Liver (tissue), 9 donors: ENCODE results near the gene SMIM29. TPM values are rescaled to one million over a fixed set of nuclear protein-coding genes. Genes with fewer than 3 reads are reported as not detected.

Experiments used
- DNase-seq: peaks from one replicate; pipeline ENCODE4 v3.0.0-alpha.2; 2017; ENCODE audit warnings: low spot score
- H3K27ac ChIP-seq, 2 donors: one replicate each; pipeline ENCODE4 v1.7.0; 2013; ENCODE audit warnings: inconsistent platforms in 2 of 2, low read length in 2 of 2, control low read depth in 1 of 2, low read depth in 1 of 2, mild to moderate bottlenecking in 1 of 2
- H3K27me3 ChIP-seq, 4 donors: one replicate each; pipeline versions ENCODE4 v1.6.1 to v1.7.0; 2013; ENCODE audit warnings: low read length in 3 of 4, inconsistent platforms in 1 of 4, mild to moderate bottlenecking in 1 of 4, moderate library complexity in 1 of 4; ENCODE audit not compliant: control insufficient read depth in 4 of 4, insufficient read depth in 4 of 4
- H3K36me3 ChIP-seq, 4 donors: one replicate each; pipeline versions ENCODE4 v1.6.1 to v1.7.0; 2013; ENCODE audit warnings: low read length in 3 of 4, mild to moderate bottlenecking in 3 of 4, low read depth in 1 of 4, moderate library complexity in 1 of 4; ENCODE audit not compliant: control insufficient read depth in 4 of 4, insufficient read depth in 3 of 4
- H3K4me1 ChIP-seq, 4 donors: one replicate each; pipeline versions ENCODE4 v1.6.1 to v1.7.0; 2013; ENCODE audit warnings: low read length in 3 of 4, mild to moderate bottlenecking in 3 of 4, moderate library complexity in 1 of 4; ENCODE audit not compliant: control insufficient read depth in 4 of 4, insufficient read depth in 4 of 4
- H3K4me3 ChIP-seq, 3 donors: one replicate each; pipeline versions ENCODE4 v1.6.1 to v1.7.0; 2013; ENCODE audit warnings: low read length in 3 of 3, control low read depth in 1 of 3, low read depth in 1 of 3, mild to moderate bottlenecking in 1 of 3
- H3K9ac ChIP-seq, 2 donors: one replicate each; pipeline ENCODE4 v1.7.0; 2013; ENCODE audit warnings: low read length in 2 of 2, mild to moderate bottlenecking in 2 of 2, moderate library complexity in 2 of 2, control low read depth in 1 of 2, low read depth in 1 of 2
- H3K9me3 ChIP-seq, 4 donors: one replicate each; pipeline versions ENCODE4 v1.6.1 to v1.7.0; 2013; ENCODE audit warnings: low read length in 3 of 4; ENCODE audit not compliant: control insufficient read depth in 4 of 4
- ATF3 ChIP-seq: IDR thresholded peaks from 2 replicates; pipeline ENCODE4 v1.6.1; 2016; ENCODE audit warnings: antibody characterized with exemption
- EGR1 ChIP-seq, 2 donors: IDR thresholded peaks; 2 replicates each; pipeline ENCODE4 v1.6.1; 2016 to 2018; ENCODE audit warnings: antibody characterized with exemption in 2 of 2, low read depth in 2 of 2
- FOXA1 ChIP-seq: IDR thresholded peaks from 2 replicates; pipeline ENCODE4 v1.6.1; 2016; ENCODE audit warnings: antibody characterized with exemption
- FOXA2 ChIP-seq: IDR thresholded peaks from 2 replicates; pipeline ENCODE4 v1.6.1; 2016; ENCODE audit warnings: antibody characterized with exemption
- GABPA ChIP-seq, 2 donors: IDR thresholded peaks in 1 of 2; conservative IDR thresholded peaks in 1 of 2; 2 replicates each; pipeline ENCODE4 v1.6.1; 2016; ENCODE audit warnings: antibody characterized with exemption in 2 of 2, mild to moderate bottlenecking in 1 of 2, moderate library complexity in 1 of 2
- HNF4A ChIP-seq, 2 donors: conservative IDR thresholded peaks; 2 replicates each; pipeline ENCODE4 v1.6.1; 2016; ENCODE audit warnings: antibody characterized with exemption in 2 of 2, mild to moderate bottlenecking in 2 of 2
- HNF4G ChIP-seq: IDR thresholded peaks from 2 replicates; pipeline ENCODE4 v1.6.1; 2016; ENCODE audit warnings: antibody characterized with exemption
- JUND ChIP-seq, 2 donors: IDR thresholded peaks; 2 replicates each; pipeline ENCODE4 v1.6.1; 2016; ENCODE audit warnings: antibody characterized with exemption in 2 of 2
- MAX ChIP-seq: IDR thresholded peaks from 2 replicates; pipeline ENCODE4 v1.6.1; 2016; ENCODE audit warnings: antibody characterized with exemption
- NR2F2 ChIP-seq: IDR thresholded peaks from 2 replicates; pipeline ENCODE4 v1.6.1; 2016; ENCODE audit warnings: antibody characterized with exemption
- RAD21 ChIP-seq, 2 donors: IDR thresholded peaks; 2 replicates each; pipeline ENCODE4 v1.6.1; 2016; ENCODE audit warnings: antibody characterized with exemption in 2 of 2, mild to moderate bottlenecking in 2 of 2
- REST ChIP-seq: IDR thresholded peaks from 2 replicates; pipeline ENCODE4 v1.6.1; 2016; ENCODE audit warnings: antibody characterized with exemption, mild to moderate bottlenecking
- RXRA ChIP-seq, 2 donors: IDR thresholded peaks; 2 replicates each; pipeline ENCODE4 v1.6.1; 2017 to 2018; ENCODE audit warnings: antibody characterized with exemption in 2 of 2, mild to moderate bottlenecking in 1 of 2
- SP1 ChIP-seq: IDR thresholded peaks from 2 replicates; pipeline ENCODE4 v1.6.1; 2018; ENCODE audit warnings: antibody characterized with exemption, mild to moderate bottlenecking
- TAF1 ChIP-seq: conservative IDR thresholded peaks from 2 replicates; pipeline ENCODE4 v1.6.1; 2016; ENCODE audit warnings: antibody characterized with exemption, mild to moderate bottlenecking
- YY1 ChIP-seq: IDR thresholded peaks from 2 replicates; pipeline ENCODE4 v1.6.1; 2016; ENCODE audit warnings: antibody characterized with exemption, mild to moderate bottlenecking
- WGBS: extraction: QIAGEN DNeasy Blood & Tissue Kit; methylation state at CpG from one replicate; pipeline ENCODE4 v1.1.7; 2013; 5-methylcytosine and 5-hydroxymethylcytosine counted together
- polyA plus RNA-seq, 2 donors: library from polyadenylated mRNA; stranded (reverse) in 1 of 2; unstranded in 1 of 2; fragments of 200-250 nt in 1 of 2; fragments of >200 nt in 1 of 2; fragmentation: Nextera tagmentation in 1 of 2; extraction: Ambion mirVana in 1 of 2; gene quantifications; one replicate each; pipeline versions ENCODE4 v1.2.1 to v1.2.3, GENCODE V29; 2013 to 2015
- total RNA-seq, 2 donors: library from RNA; depleted of rRNA; stranded (reverse); fragments of >200 nt; gene quantifications; one replicate each; pipeline ENCODE4 v1.2.3, GENCODE V29; 2014
- TF ChIP-seq, protein P1 (sequence below): fragments of 150-350 bp; IDR thresholded peaks from 2 replicates; pipeline ENCODE4 v1.5.1; 2017; ENCODE audit warnings: improper control_type of control experiment, low read depth, low read length; ENCODE audit not compliant: missing input control
- TF ChIP-seq, protein P2 (sequence below): IDR thresholded peaks from 2 replicates; pipeline ENCODE4 v1.6.1; 2016; ENCODE audit warnings: antibody characterized with exemption
- donor health status: healthy.
- donor health status: healthy.
- donor health status: healthy.
- donor health status: healthy.
- donor health status: healthy.

SMIM29 gene
- total and polyA plus RNA-seq, 4 donors = 2.4 to 11.3 (median 6.7) TPM

- Histone ChIP-seq H3K27ac (no peak overlapping the region), H3K36me3 (no peaks in the 10 kb centered on the region), H3K4me3 (no peak overlapping the region), H3K4me1 (peaks cover 0 to 11% (median 7%) of the 10 kb centered on the region in 4 donors), H3K9me3 (no peaks in the 10 kb centered on the region), H3K27me3 (no peaks in the 10 kb centered on the region), H3K9ac (no peak overlapping the region)
- no peak for TF ChIP-seq ATF3
- no peak for TF ChIP-seq HNF4A (conservative IDR thresholded peaks at IDR 0.05)
- no peak for TF ChIP-seq NR2F2
- TF ChIP-seq FOXA1 = no peak
- no peak for TF ChIP-seq YY1
- TF ChIP-seq SP1 = no peak
- no peak for TF ChIP-seq RAD21 (IDR thresholded peaks at IDR 0.05)
- TF ChIP-seq, protein P1, sequence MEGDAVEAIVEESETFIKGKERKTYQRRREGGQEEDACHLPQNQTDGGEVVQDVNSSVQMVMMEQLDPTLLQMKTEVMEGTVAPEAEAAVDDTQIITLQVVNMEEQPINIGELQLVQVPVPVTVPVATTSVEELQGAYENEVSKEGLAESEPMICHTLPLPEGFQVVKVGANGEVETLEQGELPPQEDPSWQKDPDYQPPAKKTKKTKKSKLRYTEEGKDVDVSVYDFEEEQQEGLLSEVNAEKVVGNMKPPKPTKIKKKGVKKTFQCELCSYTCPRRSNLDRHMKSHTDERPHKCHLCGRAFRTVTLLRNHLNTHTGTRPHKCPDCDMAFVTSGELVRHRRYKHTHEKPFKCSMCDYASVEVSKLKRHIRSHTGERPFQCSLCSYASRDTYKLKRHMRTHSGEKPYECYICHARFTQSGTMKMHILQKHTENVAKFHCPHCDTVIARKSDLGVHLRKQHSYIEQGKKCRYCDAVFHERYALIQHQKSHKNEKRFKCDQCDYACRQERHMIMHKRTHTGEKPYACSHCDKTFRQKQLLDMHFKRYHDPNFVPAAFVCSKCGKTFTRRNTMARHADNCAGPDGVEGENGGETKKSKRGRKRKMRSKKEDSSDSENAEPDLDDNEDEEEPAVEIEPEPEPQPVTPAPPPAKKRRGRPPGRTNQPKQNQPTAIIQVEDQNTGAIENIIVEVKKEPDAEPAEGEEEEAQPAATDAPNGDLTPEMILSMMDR = no peak
- TF ChIP-seq MAX = no peak
- TF ChIP-seq FOXA2 = no peak
- TF ChIP-seq HNF4G = no peak
- TF ChIP-seq TAF1 = no peak
- TF ChIP-seq, protein P2, sequence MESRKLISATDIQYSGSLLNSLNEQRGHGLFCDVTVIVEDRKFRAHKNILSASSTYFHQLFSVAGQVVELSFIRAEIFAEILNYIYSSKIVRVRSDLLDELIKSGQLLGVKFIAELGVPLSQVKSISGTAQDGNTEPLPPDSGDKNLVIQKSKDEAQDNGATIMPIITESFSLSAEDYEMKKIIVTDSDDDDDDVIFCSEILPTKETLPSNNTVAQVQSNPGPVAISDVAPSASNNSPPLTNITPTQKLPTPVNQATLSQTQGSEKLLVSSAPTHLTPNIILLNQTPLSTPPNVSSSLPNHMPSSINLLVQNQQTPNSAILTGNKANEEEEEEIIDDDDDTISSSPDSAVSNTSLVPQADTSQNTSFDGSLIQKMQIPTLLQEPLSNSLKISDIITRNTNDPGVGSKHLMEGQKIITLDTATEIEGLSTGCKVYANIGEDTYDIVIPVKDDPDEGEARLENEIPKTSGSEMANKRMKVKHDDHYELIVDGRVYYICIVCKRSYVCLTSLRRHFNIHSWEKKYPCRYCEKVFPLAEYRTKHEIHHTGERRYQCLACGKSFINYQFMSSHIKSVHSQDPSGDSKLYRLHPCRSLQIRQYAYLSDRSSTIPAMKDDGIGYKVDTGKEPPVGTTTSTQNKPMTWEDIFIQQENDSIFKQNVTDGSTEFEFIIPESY = no peak
- TF ChIP-seq GABPA (IDR thresholded peaks at IDR 0.05 in 1 of 2, conservative IDR thresholded peaks at IDR 0.05 in 1 of 2) = no peak
- WGBS = 96% methylated on average over 7 of the region's 7 CpGs
- no peak for DNase-seq
These were observed 14.9 kb downstream of the SMIM29 start for GRCh38 chr6:34233867-34234266.

DNA sequence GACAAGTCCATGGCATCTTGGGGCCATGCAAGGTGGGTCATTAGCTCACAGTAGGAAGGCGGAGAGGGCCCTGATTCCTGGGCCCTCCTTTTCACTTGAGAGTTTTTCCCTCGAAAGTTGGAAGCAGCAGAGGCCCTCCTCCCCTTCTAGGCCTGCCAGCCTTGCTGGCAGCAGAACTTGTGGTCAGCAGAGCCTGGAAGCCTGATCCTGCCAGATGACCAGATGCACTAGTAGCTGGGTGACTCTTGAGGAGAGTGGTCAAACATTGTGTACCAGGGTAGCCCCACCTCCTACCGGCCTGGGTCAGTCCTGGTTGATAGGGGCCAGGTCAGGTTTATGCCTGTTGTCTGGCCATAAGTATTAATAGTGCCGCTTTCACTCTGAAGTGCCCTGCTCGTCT, 15.9 kb downstream of the SMIM29 start:
- Histone ChIP-seq H3K27ac (no peak overlapping the region), H3K4me3 (no peak overlapping the region), H3K36me3 (no peaks in the 10 kb centered on the region), H3K4me1 (peaks cover 0 to 7% (median 2%) of the 10 kb centered on the region in 4 donors), H3K27me3 (no peaks in the 10 kb centered on the region), H3K9me3 (no peaks in the 10 kb centered on the region), H3K9ac (no peak overlapping the region)
- TF ChIP-seq RXRA (IDR thresholded peaks at IDR 0.05) (no peak), FOXA2 (no peak), NR2F2 (no peak), HNF4G (no peak), GABPA (IDR thresholded peaks at IDR 0.05 in 1 of 2, conservative IDR thresholded peaks at IDR 0.05 in 1 of 2) (no peak), TAF1 (no peak), RAD21 (IDR thresholded peaks at IDR 0.05) (no peak), YY1 (no peak), MAX (no peak), SP1 (no peak), JUND (IDR thresholded peaks at IDR 0.05) (no peak), REST (no peak), HNF4A (conservative IDR thresholded peaks at IDR 0.05) (no peak), EGR1 (IDR thresholded peaks at IDR 0.05; ENCODE audit: low read depth in 2 of 2) (no peak), ATF3 (no peak), FOXA1 (no peak)
- TF ChIP-seq, protein P1 = no peak
- TF ChIP-seq, protein P2 = no peak
- no peak for DNase-seq
- 80% methylated on average over 5 of the region's 5 CpGs for WGBS
